Measurements from ENCODE around the gene NKX2-3. TPM values are rescaled to one million over a fixed set of nuclear protein-coding genes. Genes with fewer than 3 reads are reported as not detected.

The NKX2-3 gene
- total RNA-seq, 4 donors from 2014 or later, result 4.9 to 19.0 (median 8.7) TPM

- no peaks in the 10 kb centered on the region for H3K27me3 ChIP-seq
- TF ChIP-seq POLR2A (IDR thresholded peaks at IDR 0.05) (no peak), CTCF (IDR thresholded peaks at IDR 0.05) (no peak)
- H3K4me1 ChIP-seq, result no peaks in the 10 kb centered on the region
- no peak for DNase-seq
- no peaks in the 10 kb centered on the region for H3K9me3 ChIP-seq
- no peak overlapping the region for H3K27ac ChIP-seq
- H3K4me3 ChIP-seq, result no peak overlapping the region
- no peaks in the 10 kb centered on the region for H3K36me3 ChIP-seq
These were observed 23.2 kb downstream of the NKX2-3 start for GRCh38 chr10:99555825-99556523.

- no peak for DNase-seq
- H3K27ac ChIP-seq, result no peak overlapping the region
- no peaks in the 10 kb centered on the region for H3K4me1 ChIP-seq
- no peak overlapping the region for H3K4me3 ChIP-seq
- no peaks in the 10 kb centered on the region for H3K9me3 ChIP-seq
- no peaks in the 10 kb centered on the region for H3K27me3 ChIP-seq
- no peaks in the 10 kb centered on the region for H3K36me3 ChIP-seq
- no peak for TF ChIP-seq POLR2A (IDR thresholded peaks at IDR 0.05)
These were observed 24.3 kb downstream of the NKX2-3 start for GRCh38 chr10:99557044-99557443.

DNA sequence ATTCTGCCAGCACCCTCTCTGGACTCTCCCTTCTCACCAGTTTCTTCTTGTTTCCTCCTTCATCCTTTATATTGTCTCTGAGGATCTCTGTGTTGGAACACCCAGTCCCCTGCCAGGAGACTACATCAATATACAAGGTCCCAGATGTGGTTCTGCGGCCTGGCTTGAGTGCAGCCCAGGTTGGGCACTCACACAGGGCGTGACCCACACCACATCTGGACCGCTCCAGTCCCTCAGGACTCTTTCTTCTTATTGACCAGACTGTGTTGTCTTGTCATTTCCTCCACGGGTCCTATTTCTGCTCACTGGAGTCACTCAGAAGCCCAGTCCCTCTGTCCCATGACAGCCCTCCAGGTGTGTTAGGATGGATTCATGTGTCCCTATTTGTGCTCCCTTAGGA is 26.0 kb downstream of the NKX2-3 start:
- TF ChIP-seq POLR2A (IDR thresholded peaks at IDR 0.05) (no peak), CTCF (IDR thresholded peaks at IDR 0.05) (no peak)
- no peak for DNase-seq
- Histone ChIP-seq H3K4me3 (no peak overlapping the region), H3K36me3 (no peaks in the 10 kb centered on the region), H3K27me3 (no peaks in the 10 kb centered on the region), H3K27ac (no peak overlapping the region), H3K4me1 (no peaks in the 10 kb centered on the region), H3K9me3 (no peaks in the 10 kb centered on the region)

DNA sequence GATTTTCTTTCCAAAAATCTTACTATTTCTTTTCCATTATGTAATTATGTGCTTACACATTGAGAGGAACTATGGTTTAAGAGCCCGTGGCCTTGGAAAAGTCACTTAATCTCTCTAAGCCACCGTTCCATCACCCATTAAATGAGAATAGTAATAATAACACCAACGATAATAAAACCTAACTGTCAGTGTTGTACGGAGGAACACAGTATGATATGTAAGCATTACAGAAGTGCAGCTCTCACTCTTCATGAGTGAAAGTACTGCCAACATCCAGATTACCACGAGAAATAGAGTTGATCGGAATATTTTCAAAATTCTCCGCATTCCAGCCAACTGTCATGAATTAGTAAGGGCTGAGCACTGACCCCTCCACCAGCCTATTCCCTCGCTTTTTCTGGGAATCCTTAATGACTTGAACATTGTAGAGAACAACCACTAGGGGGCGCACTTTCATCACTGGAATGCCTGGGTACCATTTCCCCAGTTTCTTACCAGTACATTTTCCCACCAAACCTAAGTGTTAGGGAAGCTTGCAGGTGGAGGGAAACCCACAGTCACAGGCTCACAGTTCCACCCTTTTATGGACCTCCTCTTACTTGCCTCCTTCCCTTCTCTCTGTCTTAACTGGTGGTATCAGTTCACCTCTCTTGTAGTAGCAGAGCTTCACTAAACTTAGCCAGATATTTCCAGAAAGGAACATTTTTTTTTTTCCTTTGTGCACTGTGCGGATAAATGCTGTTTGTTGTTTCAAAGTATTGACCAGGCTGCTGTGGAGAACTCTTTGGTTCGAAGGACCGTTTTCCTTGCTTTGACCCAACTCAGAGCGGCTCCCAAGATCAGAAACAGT is 27.8 kb downstream of the NKX2-3 start:
- Histone ChIP-seq H3K4me3 (no peak overlapping the region), H3K27ac (no peak overlapping the region), H3K9me3 (no peaks in the 10 kb centered on the region), H3K36me3 (no peaks in the 10 kb centered on the region), H3K4me1 (no peaks in the 10 kb centered on the region), H3K27me3 (no peaks in the 10 kb centered on the region)
- TF ChIP-seq CTCF (IDR thresholded peaks at IDR 0.05), result peak; percentile 50 to 84 (median 76)
- TF ChIP-seq POLR2A (IDR thresholded peaks at IDR 0.05), result no peak
- peak in 2 of 3 donors; percentile 23 to 80 for DNase-seq

GRCh38 chr10:99562631-99563030 is 29.9 kb downstream of the NKX2-3 start:
- DNase-seq, result no peak
- H3K4me3 ChIP-seq, result no peak overlapping the region
- H3K9me3 ChIP-seq, result no peaks in the 10 kb centered on the region
- no peak for TF ChIP-seq CTCF (IDR thresholded peaks at IDR 0.05)
- TF ChIP-seq POLR2A (IDR thresholded peaks at IDR 0.05), result no peak
- H3K4me1 ChIP-seq, result no peaks in the 10 kb centered on the region
- H3K27me3 ChIP-seq, result no peaks in the 10 kb centered on the region
- H3K36me3 ChIP-seq, result no peaks in the 10 kb centered on the region
- H3K27ac ChIP-seq, result no peak overlapping the region

DNA sequence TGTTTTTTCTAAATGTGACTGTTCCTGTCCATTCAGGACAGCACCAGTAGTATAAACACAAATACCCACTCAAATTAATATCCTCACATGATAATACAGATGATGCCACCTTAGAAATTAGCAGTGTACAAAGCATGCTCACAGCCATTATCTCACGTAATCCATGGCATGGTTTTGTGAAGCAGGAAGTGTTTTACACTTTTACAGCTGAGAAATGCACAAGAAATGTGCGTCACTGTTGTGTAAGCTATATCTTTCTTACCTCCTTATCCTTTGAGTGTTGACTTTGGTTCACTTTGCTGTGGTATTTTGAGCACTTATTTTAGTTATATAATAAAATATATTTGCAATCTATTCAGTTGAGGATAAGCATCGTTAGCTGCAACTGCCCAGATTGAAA is 31.6 kb downstream of the NKX2-3 start:
- H3K4me3 ChIP-seq, result no peak overlapping the region
- no peak for DNase-seq
- no peak overlapping the region for H3K27ac ChIP-seq
- no peaks in the 10 kb centered on the region for H3K9me3 ChIP-seq
- no peak for TF ChIP-seq CTCF (IDR thresholded peaks at IDR 0.05)
- no peak for TF ChIP-seq POLR2A (IDR thresholded peaks at IDR 0.05)
- H3K4me1 ChIP-seq, result no peaks in the 10 kb centered on the region
- no peaks in the 10 kb centered on the region for H3K27me3 ChIP-seq
- H3K36me3 ChIP-seq, result no peaks in the 10 kb centered on the region

Data from Peyer's patch (tissue), 4 donors.